Measurements from ENCODE around the gene GOLGA1. TPM values are rescaled to one million over a fixed set of nuclear protein-coding genes. Genes with fewer than 3 reads are reported as not detected.

GOLGA1 gene
- polyA plus RNA-seq, 2 donors: 5.9 to 6.5 TPM

GRCh38 chr9:124863371-124863871 lies 77.5 kb downstream of the GOLGA1 start:
- no peaks in the 10 kb centered on the region for H3K9me3 ChIP-seq (ENCODE audit: control insufficient read depth in 2 of 2, insufficient read depth in 1 of 2, low read depth in 1 of 2, low read length in 1 of 2)
- WGBS, 2 donors: 36 to 41% methylated on average over 7 of the region's 7 CpGs
- peaks cover 3 to 19% of the 10 kb centered on the region in 2 donors for H3K36me3 ChIP-seq (ENCODE audit: control insufficient read depth in 2 of 2, insufficient read depth in 2 of 2, low read length in 1 of 2)
- no peak overlapping the region for H3K4me3 ChIP-seq (ENCODE audit: low read depth in 1 of 2, low read length in 2 of 2)
- peak overlapping the region; percentile 90 to 99 for H3K27ac ChIP-seq (ENCODE audit: low read depth in 2 of 2, low read length in 1 of 2)
- H3K27me3 ChIP-seq (ENCODE audit: control insufficient read depth in 1 of 2, insufficient read depth in 2 of 2, low read length in 2 of 2): no peaks in the 10 kb centered on the region
- peaks cover 2 to 8% of the 10 kb centered on the region in 2 donors for H3K4me1 ChIP-seq (ENCODE audit: control insufficient read depth in 2 of 2, insufficient read depth in 2 of 2, low read length in 1 of 2)

- peaks cover 2 to 6% of the 10 kb centered on the region in 2 donors for H3K4me1 ChIP-seq (ENCODE audit: control insufficient read depth in 2 of 2, insufficient read depth in 2 of 2, low read length in 1 of 2)
- H3K4me3 ChIP-seq (ENCODE audit: low read depth in 1 of 2, low read length in 2 of 2): peak within 1 kb of the TSS; percentile 87 to 92
- peaks cover 7 to 36% of the 10 kb centered on the region in 2 donors for H3K36me3 ChIP-seq (ENCODE audit: control insufficient read depth in 2 of 2, insufficient read depth in 2 of 2, low read length in 1 of 2)
- H3K27me3 ChIP-seq (ENCODE audit: control insufficient read depth in 1 of 2, insufficient read depth in 2 of 2, low read length in 2 of 2): no peaks in the 10 kb centered on the region
- peak within 1 kb of the TSS; percentile 90 to 99 for H3K27ac ChIP-seq (ENCODE audit: low read depth in 2 of 2, low read length in 1 of 2)
- WGBS, 2 donors: 0% methylated on average over 91 to 92 of the region's 92 CpGs
- H3K9me3 ChIP-seq (ENCODE audit: control insufficient read depth in 2 of 2, insufficient read depth in 1 of 2, low read depth in 1 of 2, low read length in 1 of 2): no peaks in the 10 kb centered on the region
Observed at GRCh38 chr9:124861342-124862229, 79.3 kb downstream of the GOLGA1 start, which contains the start of the genes ARPC5L and RPL35. Gene ARPC5L (plus strand): TSS chr9:124862130. CDS start chr9:124869291, 7,161 bp downstream. Gene RPL35 (minus strand): TSS chr9:124861957. CDS start chr9:124861912, 45 bp downstream.

- Histone ChIP-seq H3K36me3 (ENCODE audit: control insufficient read depth in 2 of 2, insufficient read depth in 2 of 2, low read length in 1 of 2) (peaks cover 10 to 41% of the 10 kb centered on the region in 2 donors), H3K4me3 (ENCODE audit: low read depth in 1 of 2, low read length in 2 of 2) (peak overlapping the region; percentile 87 to 92), H3K27me3 (ENCODE audit: control insufficient read depth in 1 of 2, insufficient read depth in 2 of 2, low read length in 2 of 2) (no peaks in the 10 kb centered on the region), H3K4me1 (ENCODE audit: control insufficient read depth in 2 of 2, insufficient read depth in 2 of 2, low read length in 1 of 2) (peaks cover 2 to 6% of the 10 kb centered on the region in 2 donors), H3K27ac (ENCODE audit: low read depth in 2 of 2, low read length in 1 of 2) (peak overlapping the region; percentile 87 to 94), H3K9me3 (ENCODE audit: control insufficient read depth in 2 of 2, insufficient read depth in 1 of 2, low read depth in 1 of 2, low read length in 1 of 2) (no peaks in the 10 kb centered on the region)
- WGBS, 2 donors: 6 to 7% methylated on average over 12 of the region's 12 CpGs
Observed at GRCh38 chr9:124860582-124861341, 80.1 kb downstream of the GOLGA1 start.

- Histone ChIP-seq H3K4me3 (ENCODE audit: low read depth in 1 of 2, low read length in 2 of 2) (peak overlapping the region; percentile 87 to 92), H3K27me3 (ENCODE audit: control insufficient read depth in 1 of 2, insufficient read depth in 2 of 2, low read length in 2 of 2) (no peaks in the 10 kb centered on the region), H3K36me3 (ENCODE audit: control insufficient read depth in 2 of 2, insufficient read depth in 2 of 2, low read length in 1 of 2) (peaks cover 10 to 43% of the 10 kb centered on the region in 2 donors), H3K9me3 (ENCODE audit: control insufficient read depth in 2 of 2, insufficient read depth in 1 of 2, low read depth in 1 of 2, low read length in 1 of 2) (no peaks in the 10 kb centered on the region), H3K4me1 (ENCODE audit: control insufficient read depth in 2 of 2, insufficient read depth in 2 of 2, low read length in 1 of 2) (peaks cover 2 to 6% of the 10 kb centered on the region in 2 donors), H3K27ac (ENCODE audit: low read depth in 2 of 2, low read length in 1 of 2) (peak overlapping the region in 1 of 2 donors; percentile 13)
- WGBS, 2 donors: 39 to 44% methylated on average over 10 of the region's 10 CpGs
Observed at GRCh38 chr9:124859803-124860581, 80.9 kb downstream of the GOLGA1 start.

- no peak overlapping the region for H3K4me3 ChIP-seq (ENCODE audit: low read depth in 1 of 2, low read length in 2 of 2)
- 64 to 71% methylated on average over 9 of the region's 9 CpGs for whole genome bisulfite sequencing, 2 donors
- no peaks in the 10 kb centered on the region for H3K27me3 ChIP-seq (ENCODE audit: control insufficient read depth in 1 of 2, insufficient read depth in 2 of 2, low read length in 2 of 2)
- H3K36me3 ChIP-seq (ENCODE audit: control insufficient read depth in 2 of 2, insufficient read depth in 2 of 2, low read length in 1 of 2): peaks cover 10 to 43% of the 10 kb centered on the region in 2 donors
- H3K27ac ChIP-seq (ENCODE audit: low read depth in 2 of 2, low read length in 1 of 2): no peak overlapping the region
- H3K4me1 ChIP-seq (ENCODE audit: control insufficient read depth in 2 of 2, insufficient read depth in 2 of 2, low read length in 1 of 2): peaks cover 2 to 4% of the 10 kb centered on the region in 2 donors
- H3K9me3 ChIP-seq (ENCODE audit: control insufficient read depth in 2 of 2, insufficient read depth in 1 of 2, low read depth in 1 of 2, low read length in 1 of 2): no peaks in the 10 kb centered on the region
Observed at GRCh38 chr9:124858330-124859046, 82.4 kb downstream of the GOLGA1 start.

GRCh38 chr9:124857533-124858162 lies 83.2 kb downstream of the GOLGA1 start:
- no peaks in the 10 kb centered on the region for H3K9me3 ChIP-seq (ENCODE audit: control insufficient read depth in 2 of 2, insufficient read depth in 1 of 2, low read depth in 1 of 2, low read length in 1 of 2)
- peaks cover 10 to 43% of the 10 kb centered on the region in 2 donors for H3K36me3 ChIP-seq (ENCODE audit: control insufficient read depth in 2 of 2, insufficient read depth in 2 of 2, low read length in 1 of 2)
- H3K4me3 ChIP-seq (ENCODE audit: low read depth in 1 of 2, low read length in 2 of 2): no peak overlapping the region
- peaks cover 4 to 7% of the 10 kb centered on the region in 2 donors for H3K4me1 ChIP-seq (ENCODE audit: control insufficient read depth in 2 of 2, insufficient read depth in 2 of 2, low read length in 1 of 2)
- 77 to 84% methylated on average over 24 of the region's 24 CpGs for WGBS, 2 donors
- no peaks in the 10 kb centered on the region for H3K27me3 ChIP-seq (ENCODE audit: control insufficient read depth in 1 of 2, insufficient read depth in 2 of 2, low read length in 2 of 2)
- peak overlapping the region in 1 of 2 donors; percentile 36 for H3K27ac ChIP-seq (ENCODE audit: low read depth in 2 of 2, low read length in 1 of 2)

- Histone ChIP-seq H3K36me3 (ENCODE audit: control insufficient read depth in 2 of 2, insufficient read depth in 2 of 2, low read length in 1 of 2) (peaks cover 10 to 43% of the 10 kb centered on the region in 2 donors), H3K9me3 (ENCODE audit: control insufficient read depth in 2 of 2, insufficient read depth in 1 of 2, low read depth in 1 of 2, low read length in 1 of 2) (no peaks in the 10 kb centered on the region), H3K4me3 (ENCODE audit: low read depth in 1 of 2, low read length in 2 of 2) (no peak overlapping the region), H3K4me1 (ENCODE audit: control insufficient read depth in 2 of 2, insufficient read depth in 2 of 2, low read length in 1 of 2) (peaks cover 4 to 11% of the 10 kb centered on the region in 2 donors), H3K27me3 (ENCODE audit: control insufficient read depth in 1 of 2, insufficient read depth in 2 of 2, low read length in 2 of 2) (no peaks in the 10 kb centered on the region), H3K27ac (ENCODE audit: low read depth in 2 of 2, low read length in 1 of 2) (peak overlapping the region in 1 of 2 donors; percentile 62)
- 58 to 61% methylated on average over 16 of the region's 16 CpGs for WGBS, 2 donors
Observed at GRCh38 chr9:124855944-124856765, 84.7 kb downstream of the GOLGA1 start.

- Histone ChIP-seq H3K4me3 (ENCODE audit: low read depth in 1 of 2, low read length in 2 of 2) (no peak overlapping the region), H3K27ac (ENCODE audit: low read depth in 2 of 2, low read length in 1 of 2) (no peak overlapping the region), H3K27me3 (ENCODE audit: control insufficient read depth in 1 of 2, insufficient read depth in 2 of 2, low read length in 2 of 2) (no peaks in the 10 kb centered on the region), H3K36me3 (ENCODE audit: control insufficient read depth in 2 of 2, insufficient read depth in 2 of 2, low read length in 1 of 2) (peaks cover 10 to 43% of the 10 kb centered on the region in 2 donors), H3K9me3 (ENCODE audit: control insufficient read depth in 2 of 2, insufficient read depth in 1 of 2, low read depth in 1 of 2, low read length in 1 of 2) (no peaks in the 10 kb centered on the region), H3K4me1 (ENCODE audit: control insufficient read depth in 2 of 2, insufficient read depth in 2 of 2, low read length in 1 of 2) (peaks cover 4 to 11% of the 10 kb centered on the region in 2 donors)
- 75 to 77% methylated on average over 18 of the region's 18 CpGs for WGBS, 2 donors
Observed at GRCh38 chr9:124855566-124855943, 85.3 kb downstream of the GOLGA1 start.
